HK-2 (cell line): ENCODE data around the gene XDH.

Experiments used
- DNase-seq: peaks from one replicate; pipeline ENCODE4 v3.0.0-alpha.2; 2018; ENCODE audit not compliant: unreplicated experiment

The XDH gene

DNA sequence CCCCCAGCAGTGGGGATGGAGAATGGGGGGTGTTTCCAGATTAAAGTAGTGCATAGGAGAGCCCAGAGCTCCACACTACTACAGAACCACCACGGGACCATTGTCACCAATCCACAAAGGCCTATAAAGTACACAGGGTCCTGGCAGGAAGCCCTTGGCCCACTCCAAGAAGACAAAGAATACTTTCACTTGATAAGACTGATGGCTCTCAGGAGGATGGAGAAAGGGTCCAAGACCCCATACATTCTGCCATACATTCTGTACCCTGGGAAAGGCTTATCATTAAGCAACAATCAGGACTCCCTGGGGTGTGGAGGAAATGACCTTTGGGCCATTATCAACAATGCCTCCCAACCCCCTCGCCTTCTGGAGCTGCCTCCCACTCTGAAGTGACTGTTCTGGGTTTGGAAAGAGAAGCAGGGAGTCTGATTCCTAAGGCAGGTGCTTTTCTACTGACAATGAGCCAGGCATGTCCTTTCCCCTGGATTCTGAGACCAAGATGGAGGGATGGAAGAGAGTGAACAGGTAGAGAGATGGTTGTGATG, 85.4 kb downstream of the XDH start:
- no peak for DNase-seq

DNA sequence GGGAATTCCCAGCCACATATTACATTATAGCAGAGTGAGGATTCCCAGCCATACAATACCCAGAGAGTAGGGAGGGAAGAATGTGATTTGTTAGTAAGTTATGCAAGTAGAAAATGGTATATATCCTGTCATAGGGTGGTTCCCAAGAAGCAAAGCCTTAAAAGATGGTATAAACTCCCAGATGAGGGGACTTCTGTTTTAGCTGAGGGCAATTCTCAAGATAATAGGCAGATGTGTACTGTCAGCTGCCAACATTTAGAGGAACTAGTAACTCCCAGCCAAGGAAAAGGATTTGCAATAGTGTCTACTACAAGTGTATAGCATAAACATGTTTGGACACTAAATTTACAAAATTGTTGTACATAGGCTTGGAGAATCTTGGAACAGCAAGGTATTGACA, 86.5 kb downstream of the XDH start:
- DNase-seq: no peak

DNA sequence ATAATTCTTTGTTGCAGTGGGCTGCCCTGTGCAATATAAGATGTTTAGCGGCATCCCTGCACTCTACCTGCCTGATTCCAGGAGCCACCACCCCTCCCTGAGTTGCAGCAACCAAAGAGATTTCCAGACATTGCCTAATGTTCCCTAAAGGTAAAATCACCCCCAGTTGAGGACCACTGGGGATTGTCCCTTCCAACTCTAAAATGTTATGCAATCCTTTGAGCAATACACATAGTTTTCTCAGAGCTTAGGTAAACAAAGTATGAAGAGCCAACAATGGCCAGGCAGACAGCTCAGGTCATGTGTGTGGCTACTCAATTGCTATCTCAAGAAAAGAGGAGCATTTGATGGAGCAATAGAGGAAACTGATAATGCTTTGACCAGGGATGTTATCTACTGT, 87.0 kb downstream of the XDH start:
- DNase-seq: no peak

DNA sequence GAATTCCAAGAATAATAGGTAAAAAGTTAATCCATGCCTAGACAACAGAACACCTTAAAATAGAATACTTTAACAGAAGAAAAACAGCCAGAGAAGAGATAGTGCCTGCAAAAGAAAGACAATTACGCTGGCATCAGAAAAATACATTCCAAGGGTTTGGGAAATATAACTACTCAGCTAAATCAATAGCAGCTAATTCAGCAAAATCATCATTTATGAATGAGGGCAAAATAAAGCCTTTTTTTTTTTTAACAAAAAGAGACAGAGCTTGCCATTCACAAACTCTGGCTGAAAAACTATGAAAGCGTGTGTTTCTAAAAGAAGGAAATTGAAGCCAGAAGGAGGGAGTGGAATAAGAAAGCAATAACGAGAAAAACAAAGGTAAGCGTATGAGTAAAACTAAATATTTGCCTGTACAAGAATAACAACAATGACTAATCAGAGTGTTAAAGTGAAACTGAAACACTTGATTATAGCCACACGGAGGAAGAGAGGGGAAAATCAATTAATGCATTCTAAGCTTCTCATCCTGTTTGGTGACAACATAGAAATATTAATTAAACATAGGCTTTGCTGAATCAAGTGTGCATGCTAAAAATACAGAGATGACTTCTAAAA, 90.4 kb downstream of the XDH start:
- no peak for DNase-seq

DNA sequence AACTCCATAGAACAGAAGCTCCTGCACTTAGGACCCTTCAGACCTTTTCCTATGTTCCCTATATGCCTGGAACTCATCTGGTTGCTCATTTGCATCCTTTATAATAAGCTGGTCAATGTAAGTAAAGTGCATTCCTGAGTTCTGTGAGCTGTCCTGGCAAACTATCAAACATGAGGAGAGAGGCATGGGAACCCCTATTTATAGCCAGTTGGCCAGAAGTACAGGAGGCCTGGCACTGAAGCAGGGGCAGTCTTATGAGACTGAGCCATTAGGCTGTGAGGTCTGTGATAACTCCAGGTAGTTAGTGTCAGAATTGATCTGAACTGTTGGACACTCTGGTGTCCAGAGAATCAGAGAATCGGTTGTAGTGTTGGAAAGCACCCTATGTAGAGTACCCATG, 92.2 kb downstream of the XDH start:
- DNase-seq: no peak

DNA sequence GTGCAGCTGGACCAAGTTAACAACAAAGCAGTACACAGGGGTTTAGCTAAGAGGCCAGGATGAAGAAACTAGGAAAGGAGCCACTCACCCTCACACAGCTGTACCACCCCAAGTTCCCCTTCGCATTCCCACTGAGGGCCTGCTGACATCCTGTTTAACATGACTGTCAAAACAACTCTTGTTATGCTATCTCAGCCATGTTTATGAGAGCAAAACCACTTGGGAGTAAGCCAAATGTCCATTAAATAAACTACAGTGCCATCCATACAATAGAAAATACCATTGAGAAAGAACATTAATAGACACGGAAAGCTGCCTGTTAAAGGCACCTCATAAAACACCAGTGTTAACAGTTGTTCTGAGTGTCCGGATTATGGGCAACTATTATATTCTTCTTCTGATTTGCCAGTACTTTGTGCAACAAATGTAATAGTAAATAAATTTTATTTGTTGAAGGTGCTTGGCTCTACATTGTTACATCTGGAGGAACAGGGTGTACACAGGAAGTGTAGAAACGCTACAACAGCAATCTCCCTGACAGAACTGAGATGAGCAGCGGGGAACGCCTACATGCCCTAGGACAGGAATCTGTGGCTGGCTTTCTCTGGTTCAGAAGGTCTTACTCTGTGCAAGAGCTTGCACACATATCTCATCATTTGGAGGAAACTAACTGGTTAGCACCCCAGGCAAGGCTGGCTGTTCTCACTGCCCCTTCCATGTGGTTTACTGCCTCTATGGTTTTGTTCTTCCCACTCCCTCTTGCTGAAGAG, 95.0 kb downstream of the XDH start:
- DNase-seq: no peak

DNA sequence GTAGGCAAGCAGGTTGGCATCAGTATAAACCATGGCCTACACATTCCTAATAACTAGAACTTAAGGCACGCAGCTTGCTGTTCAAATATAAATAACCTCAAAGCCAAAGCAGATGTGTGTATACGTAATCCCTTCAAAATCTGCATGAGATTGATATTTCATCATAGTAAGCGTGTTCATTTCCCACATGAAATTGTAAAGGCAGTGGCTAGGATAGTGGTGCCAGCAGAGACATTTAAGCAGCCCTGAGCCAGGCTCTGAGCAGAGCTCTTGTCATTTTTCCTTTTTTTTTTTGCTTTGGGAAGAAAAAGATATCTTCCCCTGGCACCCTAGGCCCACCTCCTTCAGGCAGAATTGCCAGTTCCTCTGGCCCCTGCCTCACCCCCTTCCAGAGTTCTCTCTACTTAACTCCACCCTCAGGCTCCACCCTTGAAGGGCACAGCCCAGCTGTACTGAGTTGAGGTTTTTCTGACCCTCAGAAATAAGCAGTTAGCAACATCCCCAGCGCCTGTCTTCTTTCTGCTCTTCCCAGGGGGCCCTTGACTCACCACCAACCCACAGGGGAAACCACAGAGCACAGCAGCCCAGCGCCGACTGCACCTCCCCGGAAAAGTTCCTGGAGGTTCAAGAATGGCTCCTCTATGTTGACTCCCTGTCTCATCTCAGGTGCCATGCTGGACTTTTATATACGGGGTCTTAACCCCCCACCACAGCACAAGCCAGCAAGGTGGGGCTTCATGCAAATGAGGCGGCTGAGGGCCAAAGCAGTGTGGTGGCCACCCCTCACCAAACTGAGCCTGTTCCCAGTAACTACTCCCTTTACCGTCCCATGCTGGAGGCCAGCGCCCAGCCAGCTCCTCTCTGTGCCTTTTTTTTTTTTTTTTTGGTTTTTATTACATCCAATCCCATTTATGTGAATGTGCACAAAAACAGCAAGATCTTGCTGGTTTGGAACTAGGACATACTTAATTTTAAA, 95.9 kb downstream of the XDH start:
- DNase-seq: peak; percentile 59

DNA sequence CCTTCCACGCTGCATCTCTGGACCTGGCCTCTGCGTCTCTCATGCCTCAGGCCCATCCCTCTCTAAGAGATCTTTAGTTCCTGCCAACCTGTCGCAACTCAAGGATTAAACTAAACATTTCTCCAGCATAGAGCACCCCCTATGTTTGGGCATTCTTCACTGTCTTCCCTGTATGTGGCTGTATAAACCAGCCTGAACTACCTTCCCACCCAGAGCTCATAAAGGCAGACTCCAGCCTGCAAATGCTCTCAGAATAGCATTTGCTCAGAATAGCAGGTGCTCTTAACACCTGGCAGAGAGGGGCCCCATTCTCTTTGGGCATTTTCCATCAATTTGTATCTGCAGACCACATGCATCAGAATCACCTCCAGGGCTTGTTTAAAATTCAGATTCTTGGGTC, 97.1 kb downstream of the XDH start:
- DNase-seq: no peak

DNA sequence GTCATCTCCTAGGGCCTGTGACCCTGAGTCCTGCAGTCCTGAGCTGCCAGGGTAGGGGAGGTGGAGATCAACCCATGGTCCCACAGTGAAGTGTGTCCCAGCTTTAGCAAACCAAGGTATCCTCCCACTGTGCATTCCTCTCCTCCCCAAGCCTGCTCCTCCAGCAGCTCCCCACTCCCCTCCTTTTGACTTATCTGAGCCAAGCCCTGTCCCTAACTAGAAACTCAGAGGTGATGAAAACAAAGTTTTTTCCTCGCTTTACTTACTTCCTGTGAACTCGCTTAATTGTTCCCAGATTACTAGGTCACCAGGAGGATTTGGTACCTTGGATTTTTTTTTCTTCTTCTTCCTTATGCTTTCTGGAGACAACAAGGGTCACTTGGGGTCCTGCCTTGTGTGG, 99.8 kb downstream of the XDH start:
- no peak for DNase-seq

DNA sequence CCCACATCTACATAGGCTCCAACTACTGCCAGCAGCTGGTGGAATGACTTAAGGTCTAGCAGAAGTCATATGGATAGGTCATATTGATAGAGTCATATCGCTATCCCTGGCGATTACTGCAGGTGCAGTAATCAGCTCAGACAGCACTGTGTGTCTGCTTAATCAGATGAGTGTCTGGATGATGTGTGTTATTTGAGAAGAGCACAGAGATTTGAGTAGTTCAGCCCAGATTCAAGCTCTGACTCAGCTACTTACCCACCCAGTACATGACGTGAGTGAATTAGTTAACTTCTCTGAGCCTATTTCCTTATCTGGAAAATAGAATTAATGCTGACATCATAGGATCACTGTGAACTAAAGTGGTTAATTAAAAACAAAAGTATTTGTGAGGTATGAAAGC, 101.6 kb downstream of the XDH start:
- DNase-seq: no peak

DNA sequence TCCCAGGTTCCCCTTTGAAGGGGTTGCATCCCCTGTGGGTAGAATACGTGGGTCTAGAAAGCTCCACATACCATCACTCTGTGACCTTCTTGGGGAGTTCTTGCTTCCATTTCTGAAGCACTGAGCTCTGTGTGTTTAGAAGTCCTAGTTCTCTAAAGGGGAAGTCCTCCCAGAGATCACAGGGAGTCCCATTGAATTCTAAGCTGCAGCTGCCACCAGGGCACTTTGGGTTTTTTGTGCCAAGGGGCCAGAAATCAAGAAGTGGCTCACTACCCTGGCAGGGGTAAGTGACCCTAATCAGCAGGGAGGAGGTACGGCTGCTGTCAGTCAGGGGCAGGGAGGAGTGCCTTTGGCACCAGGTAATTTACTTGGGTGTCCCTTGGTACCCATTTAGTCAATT, 109.7 kb downstream of the XDH start:
- no peak for DNase-seq

DNA sequence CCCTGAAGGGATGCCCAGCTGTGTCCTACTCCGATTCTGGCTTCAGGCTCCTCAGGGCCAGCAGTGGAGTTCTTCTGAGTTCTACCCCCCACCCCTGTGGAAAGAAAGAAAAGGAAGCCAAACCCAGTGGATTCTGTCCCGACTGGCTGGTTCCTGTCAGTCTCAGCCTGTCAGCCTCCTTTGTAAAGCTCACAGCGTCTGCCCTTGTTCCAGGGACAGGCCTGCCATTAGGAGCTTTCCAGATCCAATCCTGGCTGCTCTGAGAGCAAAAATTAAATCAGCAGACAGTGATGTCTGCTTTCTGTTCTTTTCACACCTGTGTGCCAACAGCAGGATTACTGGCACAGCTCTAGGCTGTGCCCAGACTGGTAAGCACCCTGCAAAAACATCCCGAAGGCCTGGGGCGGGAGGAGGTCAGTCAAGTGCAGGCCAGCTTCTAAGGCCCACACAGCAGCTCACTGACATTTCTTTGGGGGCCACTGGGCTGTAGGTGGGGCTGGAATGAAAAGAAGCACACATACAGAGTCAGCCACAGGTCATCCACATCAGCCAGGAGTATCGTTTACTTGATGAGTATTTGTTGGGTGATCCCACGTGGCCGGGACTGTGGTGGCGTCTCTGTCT, 111.5 kb downstream of the XDH start:
- DNase-seq: no peak

DNA sequence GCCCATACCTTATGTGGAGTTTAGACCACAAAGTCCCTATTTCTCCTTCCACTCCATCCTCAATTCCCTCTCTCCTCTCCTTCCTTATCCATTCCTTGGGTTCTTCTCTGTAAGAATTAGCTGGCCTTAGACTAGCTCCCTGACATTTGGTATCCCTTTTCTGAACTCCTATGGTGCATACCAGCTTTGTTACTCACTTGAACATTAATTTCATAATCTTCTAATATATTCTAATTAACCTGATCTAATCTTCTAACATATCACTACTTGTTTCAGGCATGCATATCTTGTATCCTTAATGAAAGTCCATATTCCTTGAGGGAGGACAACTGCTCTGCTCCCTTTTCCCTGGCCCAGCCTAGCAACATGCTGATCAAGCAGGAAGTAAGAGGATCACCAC, 114.2 kb downstream of the XDH start:
- DNase-seq: no peak

DNA sequence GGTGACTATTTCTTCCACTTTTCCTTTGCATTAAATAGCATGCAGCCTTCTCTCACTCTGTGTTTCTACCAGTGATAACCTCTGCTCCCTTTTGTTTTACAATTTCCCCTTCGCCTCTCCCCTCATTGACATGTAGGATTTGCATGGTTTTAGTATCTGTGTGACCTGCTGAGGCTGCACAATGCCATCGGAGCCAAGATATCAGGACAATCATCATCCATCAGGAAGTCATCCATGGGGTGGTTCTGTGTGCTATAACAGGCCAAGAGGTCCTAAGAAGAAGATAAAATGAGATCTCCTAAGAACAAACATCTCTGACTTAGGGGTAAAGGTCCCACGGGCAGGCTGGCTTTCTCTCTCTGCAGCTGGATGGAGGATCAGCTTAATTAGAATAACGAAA, 115.0 kb downstream of the XDH start:
- DNase-seq: no peak

DNA sequence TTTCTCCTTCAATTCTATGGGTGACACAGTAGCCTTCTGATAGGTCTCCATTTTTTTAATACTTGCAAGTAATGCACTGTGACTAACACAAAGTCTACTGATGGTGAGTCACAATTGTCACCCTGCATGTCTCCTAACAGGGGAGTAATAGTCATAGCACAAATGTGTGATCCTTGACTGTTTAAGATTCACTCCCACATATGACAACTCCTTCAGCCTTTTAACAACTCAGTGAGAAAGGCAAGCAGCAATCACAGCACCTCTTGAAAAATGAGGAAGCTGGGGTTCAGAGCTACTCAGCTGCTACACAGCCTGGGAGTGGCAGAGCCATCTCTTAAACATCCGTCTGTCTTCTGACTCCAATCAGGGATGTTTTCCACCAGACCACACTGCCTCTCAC, 116.8 kb downstream of the XDH start:
- DNase-seq: no peak

DNA sequence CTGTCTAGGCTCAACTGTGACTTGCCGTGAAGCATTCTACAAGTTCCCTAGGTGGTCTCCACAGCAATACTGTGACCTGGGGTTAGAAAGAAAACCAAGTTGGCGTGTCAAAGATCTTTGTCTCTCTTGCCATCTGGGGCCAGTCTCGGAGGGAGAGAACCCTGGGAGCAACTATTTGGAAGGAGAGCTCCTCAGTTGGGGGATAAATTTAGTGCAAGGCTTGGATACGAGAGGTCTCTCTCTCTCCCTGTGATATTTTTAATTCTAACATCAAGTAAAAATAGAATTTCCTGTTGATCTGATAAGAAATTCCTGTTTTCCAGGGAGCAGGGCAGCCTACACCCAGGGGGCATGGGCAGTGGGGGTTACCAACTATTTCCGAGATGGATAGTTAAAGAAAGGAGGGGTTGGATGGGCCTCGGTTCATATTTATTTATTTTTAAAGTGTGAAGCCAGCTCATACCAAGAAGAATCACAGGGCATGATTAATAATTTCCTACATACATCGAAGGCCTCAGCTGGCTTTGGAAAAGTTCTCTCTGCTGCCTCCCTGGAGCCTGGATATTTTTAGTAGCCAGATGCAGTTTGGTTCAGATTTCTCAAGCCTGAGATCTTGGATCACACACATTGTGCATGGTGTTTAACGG, 117.8 kb downstream of the XDH start:
- DNase-seq: no peak

DNA sequence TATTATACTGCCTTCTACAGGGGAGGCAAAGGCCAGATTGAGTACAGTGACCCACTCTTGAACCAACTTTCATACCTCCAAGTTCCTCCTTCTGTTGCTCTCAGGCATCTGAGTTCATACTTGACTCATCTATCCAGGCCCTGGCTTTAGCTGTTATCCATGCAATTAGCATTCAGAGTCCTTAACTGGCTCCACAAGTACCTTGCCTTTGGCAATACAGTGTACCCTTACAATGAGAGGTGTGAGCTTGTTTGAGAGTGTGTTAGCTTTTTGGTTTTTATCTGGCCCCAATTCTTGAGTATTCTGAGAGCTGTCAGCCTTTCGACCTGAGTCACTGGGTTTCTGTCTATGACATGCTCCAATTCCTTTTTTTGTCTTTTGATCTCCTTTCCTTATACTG, 120.3 kb downstream of the XDH start:
- DNase-seq: no peak

DNA sequence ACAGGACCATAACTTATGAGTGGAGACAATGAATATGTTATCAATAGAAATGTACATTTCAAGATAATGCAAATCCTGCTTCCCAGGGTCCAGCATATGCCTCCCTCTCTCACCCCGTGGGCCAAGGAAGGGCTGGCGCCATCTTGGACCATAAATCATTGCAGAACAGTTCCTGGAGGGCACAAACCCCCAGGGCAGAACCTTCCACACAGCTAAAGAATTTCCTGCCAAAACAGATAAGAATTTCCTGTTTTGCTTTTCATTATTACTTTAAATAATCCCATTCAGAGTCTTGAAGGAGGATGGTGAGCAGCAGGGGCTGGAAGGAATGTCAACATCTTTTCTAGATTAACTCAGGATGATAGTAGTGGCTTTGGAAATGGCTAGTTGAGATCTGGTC, 126.9 kb downstream of the XDH start:
- no peak for DNase-seq

DNA sequence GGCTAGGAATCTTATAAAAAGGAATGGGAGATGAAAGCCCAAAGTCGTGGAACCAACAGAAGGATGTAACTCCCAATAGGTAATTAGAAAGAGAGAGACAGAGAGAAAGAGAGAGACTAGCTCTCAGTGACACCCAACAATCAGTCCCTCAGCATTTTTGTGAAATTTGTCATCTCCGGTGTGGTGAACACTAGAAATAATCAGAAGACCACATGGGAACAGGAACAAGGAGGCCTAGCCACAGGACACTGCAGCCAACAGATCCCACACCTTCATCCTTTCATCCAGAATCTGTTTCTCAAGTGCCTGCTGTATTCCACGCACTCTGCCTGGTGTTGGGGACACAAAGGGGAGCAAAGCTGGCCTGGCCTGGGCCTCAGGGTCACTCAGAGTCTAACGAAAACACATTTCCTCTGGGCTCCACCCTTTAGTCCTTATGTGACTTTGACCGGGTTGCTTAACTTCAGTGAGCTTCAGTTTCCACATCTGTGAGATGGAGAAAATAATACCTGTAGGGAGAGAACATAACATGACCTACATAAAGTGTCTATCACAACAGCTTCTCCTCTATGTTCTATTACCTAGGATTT, 127.5 kb downstream of the XDH start:
- peak; percentile 22 for DNase-seq

DNA sequence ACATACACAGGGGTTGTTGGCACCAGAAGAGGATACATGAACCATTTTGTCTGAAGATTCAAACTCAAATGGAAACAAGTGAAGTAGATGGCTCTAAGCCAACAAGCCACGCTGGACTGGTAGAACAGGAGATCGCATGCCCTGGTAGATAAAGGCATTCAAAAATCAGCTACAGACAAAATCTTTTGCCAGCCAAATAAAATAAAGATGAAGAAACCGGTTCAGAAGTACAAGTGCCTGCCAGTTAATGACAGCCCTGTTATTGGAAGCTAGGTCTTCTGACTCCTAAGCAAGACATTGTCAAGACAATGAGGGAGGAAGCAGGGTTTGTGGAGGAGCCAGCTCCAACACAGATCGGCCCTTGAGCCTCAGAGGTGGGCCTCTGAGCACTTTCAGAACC, 128.3 kb downstream of the XDH start:
- DNase-seq: no peak
